Measurements from ENCODE around the gene C16orf87.

DNA sequence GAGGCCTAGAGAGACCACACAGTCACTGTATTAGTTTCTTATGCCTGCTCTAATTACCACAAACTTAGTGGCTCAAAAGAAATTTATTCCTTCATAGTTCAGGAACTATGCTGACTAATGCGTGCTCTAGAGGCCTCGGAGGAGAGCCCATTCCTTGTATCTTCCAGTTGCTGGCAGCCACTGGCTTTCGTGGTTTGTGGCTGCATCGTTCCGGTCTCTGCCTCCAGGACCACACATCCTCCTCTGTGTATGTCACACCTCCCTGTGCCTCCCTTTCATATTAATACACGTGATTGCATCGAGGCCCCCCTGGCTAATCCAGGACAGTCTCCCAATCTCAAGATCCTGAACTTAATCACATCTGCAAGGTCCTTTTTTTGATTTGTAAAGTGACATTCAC lies 65.9 kb downstream of the C16orf87 start:
- TF ChIP-seq ZNF621 (tag by site-specific recombination; IDR thresholded peaks at IDR 0.05) (no peak), YY1 (tag by site-specific recombination; IDR thresholded peaks at IDR 0.05) (no peak), ZBTB17 (tag by site-specific recombination; IDR thresholded peaks at IDR 0.05) (no peak), PATZ1 (tag by site-specific recombination; IDR thresholded peaks at IDR 0.05) (no peak), BCL11A (tag by site-specific recombination; IDR thresholded peaks at IDR 0.05; ENCODE audit: low read depth) (no peak), TCF7L2 (IDR thresholded peaks at IDR 0.05; ENCODE audit: borderline replicate concordance, low read depth, low read length) (no peak), ZNF433 (tag by site-specific recombination; IDR thresholded peaks at IDR 0.05; ENCODE audit: low read depth) (no peak), ZNF514 (tag by site-specific recombination; IDR thresholded peaks at IDR 0.05) (no peak), ZBTB7A (tag by site-specific recombination; IDR thresholded peaks at IDR 0.05; ENCODE audit: low read depth) (no peak)
- TF ChIP-seq, protein P1, sequence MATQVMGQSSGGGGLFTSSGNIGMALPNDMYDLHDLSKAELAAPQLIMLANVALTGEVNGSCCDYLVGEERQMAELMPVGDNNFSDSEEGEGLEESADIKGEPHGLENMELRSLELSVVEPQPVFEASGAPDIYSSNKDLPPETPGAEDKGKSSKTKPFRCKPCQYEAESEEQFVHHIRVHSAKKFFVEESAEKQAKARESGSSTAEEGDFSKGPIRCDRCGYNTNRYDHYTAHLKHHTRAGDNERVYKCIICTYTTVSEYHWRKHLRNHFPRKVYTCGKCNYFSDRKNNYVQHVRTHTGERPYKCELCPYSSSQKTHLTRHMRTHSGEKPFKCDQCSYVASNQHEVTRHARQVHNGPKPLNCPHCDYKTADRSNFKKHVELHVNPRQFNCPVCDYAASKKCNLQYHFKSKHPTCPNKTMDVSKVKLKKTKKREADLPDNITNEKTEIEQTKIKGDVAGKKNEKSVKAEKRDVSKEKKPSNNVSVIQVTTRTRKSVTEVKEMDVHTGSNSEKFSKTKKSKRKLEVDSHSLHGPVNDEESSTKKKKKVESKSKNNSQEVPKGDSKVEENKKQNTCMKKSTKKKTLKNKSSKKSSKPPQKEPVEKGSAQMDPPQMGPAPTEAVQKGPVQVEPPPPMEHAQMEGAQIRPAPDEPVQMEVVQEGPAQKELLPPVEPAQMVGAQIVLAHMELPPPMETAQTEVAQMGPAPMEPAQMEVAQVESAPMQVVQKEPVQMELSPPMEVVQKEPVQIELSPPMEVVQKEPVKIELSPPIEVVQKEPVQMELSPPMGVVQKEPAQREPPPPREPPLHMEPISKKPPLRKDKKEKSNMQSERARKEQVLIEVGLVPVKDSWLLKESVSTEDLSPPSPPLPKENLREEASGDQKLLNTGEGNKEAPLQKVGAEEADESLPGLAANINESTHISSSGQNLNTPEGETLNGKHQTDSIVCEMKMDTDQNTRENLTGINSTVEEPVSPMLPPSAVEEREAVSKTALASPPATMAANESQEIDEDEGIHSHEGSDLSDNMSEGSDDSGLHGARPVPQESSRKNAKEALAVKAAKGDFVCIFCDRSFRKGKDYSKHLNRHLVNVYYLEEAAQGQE (tag by site-specific recombination; IDR thresholded peaks at IDR 0.05) = no peak
- TF ChIP-seq, protein P2, sequence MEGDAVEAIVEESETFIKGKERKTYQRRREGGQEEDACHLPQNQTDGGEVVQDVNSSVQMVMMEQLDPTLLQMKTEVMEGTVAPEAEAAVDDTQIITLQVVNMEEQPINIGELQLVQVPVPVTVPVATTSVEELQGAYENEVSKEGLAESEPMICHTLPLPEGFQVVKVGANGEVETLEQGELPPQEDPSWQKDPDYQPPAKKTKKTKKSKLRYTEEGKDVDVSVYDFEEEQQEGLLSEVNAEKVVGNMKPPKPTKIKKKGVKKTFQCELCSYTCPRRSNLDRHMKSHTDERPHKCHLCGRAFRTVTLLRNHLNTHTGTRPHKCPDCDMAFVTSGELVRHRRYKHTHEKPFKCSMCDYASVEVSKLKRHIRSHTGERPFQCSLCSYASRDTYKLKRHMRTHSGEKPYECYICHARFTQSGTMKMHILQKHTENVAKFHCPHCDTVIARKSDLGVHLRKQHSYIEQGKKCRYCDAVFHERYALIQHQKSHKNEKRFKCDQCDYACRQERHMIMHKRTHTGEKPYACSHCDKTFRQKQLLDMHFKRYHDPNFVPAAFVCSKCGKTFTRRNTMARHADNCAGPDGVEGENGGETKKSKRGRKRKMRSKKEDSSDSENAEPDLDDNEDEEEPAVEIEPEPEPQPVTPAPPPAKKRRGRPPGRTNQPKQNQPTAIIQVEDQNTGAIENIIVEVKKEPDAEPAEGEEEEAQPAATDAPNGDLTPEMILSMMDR (tag by site-specific recombination; IDR thresholded peaks at IDR 0.05) = no peak

All from HEK293 (cell line).